ENCODE results near the gene GABRB2.
"Not testable (repeated sequence)": the region's sequence is repeated elsewhere in the genome, so short reads cannot be mapped to it uniquely, and the experiment has no call there.

Gene GABRB2

DNA sequence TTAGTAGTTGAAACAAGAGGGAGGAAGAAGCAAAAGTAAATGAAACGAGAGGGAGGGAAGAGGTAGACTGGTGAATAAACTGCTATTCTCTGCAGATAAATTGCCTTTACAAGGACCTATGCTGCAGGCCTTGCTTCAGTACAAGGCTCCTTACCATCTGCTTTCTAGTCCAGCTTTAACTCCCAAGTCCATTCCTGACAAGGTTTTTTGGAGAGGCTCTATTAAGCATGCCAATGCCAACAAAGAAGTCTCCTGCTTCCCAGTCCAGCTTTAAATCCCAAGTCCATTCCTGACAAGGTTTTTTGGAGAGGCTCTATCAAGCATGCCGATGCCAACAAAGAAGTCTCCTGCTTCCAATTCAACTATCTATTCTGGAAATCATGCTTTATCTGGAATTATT, 244.9 kb downstream of the GABRB2 start:
- no peaks in the 10 kb centered on the region for H3K9me3 ChIP-seq (ENCODE audit: insufficient read depth, low read length)
- no peak overlapping the region for H3K27ac ChIP-seq (ENCODE audit: low read depth, low read length)
- TF ChIP-seq, protein P1, sequence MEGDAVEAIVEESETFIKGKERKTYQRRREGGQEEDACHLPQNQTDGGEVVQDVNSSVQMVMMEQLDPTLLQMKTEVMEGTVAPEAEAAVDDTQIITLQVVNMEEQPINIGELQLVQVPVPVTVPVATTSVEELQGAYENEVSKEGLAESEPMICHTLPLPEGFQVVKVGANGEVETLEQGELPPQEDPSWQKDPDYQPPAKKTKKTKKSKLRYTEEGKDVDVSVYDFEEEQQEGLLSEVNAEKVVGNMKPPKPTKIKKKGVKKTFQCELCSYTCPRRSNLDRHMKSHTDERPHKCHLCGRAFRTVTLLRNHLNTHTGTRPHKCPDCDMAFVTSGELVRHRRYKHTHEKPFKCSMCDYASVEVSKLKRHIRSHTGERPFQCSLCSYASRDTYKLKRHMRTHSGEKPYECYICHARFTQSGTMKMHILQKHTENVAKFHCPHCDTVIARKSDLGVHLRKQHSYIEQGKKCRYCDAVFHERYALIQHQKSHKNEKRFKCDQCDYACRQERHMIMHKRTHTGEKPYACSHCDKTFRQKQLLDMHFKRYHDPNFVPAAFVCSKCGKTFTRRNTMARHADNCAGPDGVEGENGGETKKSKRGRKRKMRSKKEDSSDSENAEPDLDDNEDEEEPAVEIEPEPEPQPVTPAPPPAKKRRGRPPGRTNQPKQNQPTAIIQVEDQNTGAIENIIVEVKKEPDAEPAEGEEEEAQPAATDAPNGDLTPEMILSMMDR (IDR thresholded peaks at IDR 0.05; ENCODE audit: insufficient read depth, low read length, poor library complexity, severe bottlenecking) = no peak
- no peak for TF ChIP-seq EZH2phosphoT487 (conservative IDR thresholded peaks at IDR 0.05; ENCODE audit: low read length)
- H3K9me2 ChIP-seq (replicated peaks; ENCODE audit: insufficient read depth, low read length) = no peaks in the 10 kb centered on the region
- H3K27me3 ChIP-seq (ENCODE audit: low read length) = no peaks in the 10 kb centered on the region
- no peaks in the 10 kb centered on the region for H4K20me1 ChIP-seq (ENCODE audit: low read depth, low read length)
- no peaks in the 10 kb centered on the region for H3F3A ChIP-seq (ENCODE audit: insufficient read depth)
- no peaks in the 10 kb centered on the region for H3K36me3 ChIP-seq (ENCODE audit: low read length)
- no peak overlapping the region for H2AFZ ChIP-seq (ENCODE audit: low read depth, low read length, severe bottlenecking)
- H3K9ac ChIP-seq (ENCODE audit: low read length) = no peak overlapping the region
- no peaks in the 10 kb centered on the region for H3K79me2 ChIP-seq (ENCODE audit: insufficient read depth, low read length)
- no peak overlapping the region for H3K4me3 ChIP-seq (ENCODE audit: insufficient read depth, low read length, poor library complexity, severe bottlenecking)
- H3K4me2 ChIP-seq (ENCODE audit: low read depth, low read length, poor library complexity, severe bottlenecking) = no peak overlapping the region

DNA sequence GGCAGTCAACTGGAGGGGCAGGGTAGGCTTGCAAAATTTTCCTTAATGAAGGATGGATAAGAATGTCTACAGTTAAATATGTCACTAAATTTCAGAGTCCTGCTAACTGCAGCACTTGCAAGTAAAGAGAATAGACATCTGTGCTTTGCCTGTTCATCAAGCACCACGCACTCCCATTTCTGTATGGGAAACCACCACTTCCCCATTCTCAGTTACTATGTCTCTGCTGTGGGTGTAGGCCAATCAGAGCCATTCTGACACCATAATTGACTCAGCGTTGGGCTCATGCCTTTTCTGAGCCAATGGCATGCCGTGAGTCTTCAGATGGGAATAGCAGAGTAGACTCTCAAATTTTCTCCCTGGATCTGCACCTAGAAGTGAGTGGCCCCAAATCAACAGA, 247.5 kb downstream of the GABRB2 start:
- Histone ChIP-seq H3K9ac (ENCODE audit: low read length) (no peak overlapping the region), H3K27me3 (ENCODE audit: low read length) (no peaks in the 10 kb centered on the region), H3K27ac (ENCODE audit: low read depth, low read length) (no peak overlapping the region), H2AFZ (ENCODE audit: low read depth, low read length, severe bottlenecking) (no peak overlapping the region), H4K20me1 (ENCODE audit: low read depth, low read length) (no peaks in the 10 kb centered on the region), H3K4me3 (ENCODE audit: insufficient read depth, low read length, poor library complexity, severe bottlenecking) (no peak overlapping the region), H3F3A (ENCODE audit: insufficient read depth) (no peaks in the 10 kb centered on the region), H3K4me2 (ENCODE audit: low read depth, low read length, poor library complexity, severe bottlenecking) (no peak overlapping the region), H3K79me2 (ENCODE audit: insufficient read depth, low read length) (no peaks in the 10 kb centered on the region), H3K9me2 (replicated peaks; ENCODE audit: insufficient read depth, low read length) (no peaks in the 10 kb centered on the region), H3K9me3 (ENCODE audit: insufficient read depth, low read length) (no peaks in the 10 kb centered on the region), H3K36me3 (ENCODE audit: low read length) (no peaks in the 10 kb centered on the region)
- no peak for TF ChIP-seq EZH2phosphoT487 (conservative IDR thresholded peaks at IDR 0.05; ENCODE audit: low read length)
- TF ChIP-seq, protein P1 (IDR thresholded peaks at IDR 0.05; ENCODE audit: insufficient read depth, low read length, poor library complexity, severe bottlenecking) = no peak

DNA sequence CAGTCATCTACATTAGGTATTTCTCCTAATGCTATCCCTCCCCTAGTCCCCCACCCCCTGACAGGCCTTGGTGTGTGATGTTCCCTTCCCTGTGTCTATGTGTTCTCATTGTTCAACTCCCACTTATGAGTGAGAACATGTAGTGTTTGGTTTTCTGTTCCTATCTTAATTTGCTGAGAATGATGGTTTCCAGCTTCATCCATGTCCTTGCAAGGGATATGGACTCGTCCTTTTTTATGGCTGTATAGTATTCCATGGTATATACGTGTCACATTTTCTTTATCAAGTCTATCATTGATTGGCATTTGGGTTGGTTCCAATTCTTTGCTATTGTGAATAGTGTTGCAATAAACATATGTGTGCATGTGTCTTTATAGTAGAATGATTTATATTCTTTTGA, 249.1 kb downstream of the GABRB2 start:
- H3K9me3 ChIP-seq (ENCODE audit: insufficient read depth, low read length); H3K9me2 ChIP-seq (replicated peaks; ENCODE audit: insufficient read depth, low read length); H3K27ac ChIP-seq (ENCODE audit: low read depth, low read length); H3F3A ChIP-seq (ENCODE audit: insufficient read depth); H3K4me2 ChIP-seq (ENCODE audit: low read depth, low read length, poor library complexity, severe bottlenecking); H2AFZ ChIP-seq (ENCODE audit: low read depth, low read length, severe bottlenecking); H3K4me3 ChIP-seq (ENCODE audit: insufficient read depth, low read length, poor library complexity, severe bottlenecking); H3K36me3 ChIP-seq (ENCODE audit: low read length); H4K20me1 ChIP-seq (ENCODE audit: low read depth, low read length); H3K27me3 ChIP-seq (ENCODE audit: low read length); H3K79me2 ChIP-seq (ENCODE audit: insufficient read depth, low read length); H3K9ac ChIP-seq (ENCODE audit: low read length): not testable (repeated sequence)

DNA sequence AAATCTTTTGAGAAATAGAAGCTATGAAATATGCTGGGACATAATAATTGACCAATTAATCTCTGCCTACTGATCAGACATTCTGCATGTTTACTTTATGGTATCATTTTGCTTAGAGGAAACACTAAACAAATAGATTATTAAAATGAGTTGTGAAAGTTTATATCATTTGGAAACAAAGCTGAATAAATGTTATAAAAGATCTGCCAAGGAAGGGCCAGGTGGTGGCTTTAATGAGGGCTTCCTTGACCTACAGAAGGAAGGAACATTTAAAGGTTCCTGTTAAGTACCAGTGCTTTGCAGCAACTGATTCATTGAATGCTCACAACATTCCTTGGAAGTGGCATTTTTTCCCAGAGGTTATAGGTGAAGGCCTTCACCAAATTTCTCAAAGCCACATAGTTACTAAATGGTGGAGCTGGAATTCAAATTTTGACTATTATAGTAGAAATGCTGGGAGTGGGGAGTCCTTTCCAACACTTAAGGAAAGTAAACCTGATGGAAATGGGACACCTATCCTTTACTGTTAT, 250.7 kb downstream of the GABRB2 start:
- no peak overlapping the region for H3K4me2 ChIP-seq (ENCODE audit: low read depth, low read length, poor library complexity, severe bottlenecking)
- no peaks in the 10 kb centered on the region for H3F3A ChIP-seq (ENCODE audit: insufficient read depth)
- no peak overlapping the region for H3K9ac ChIP-seq (ENCODE audit: low read length)
- H4K20me1 ChIP-seq (ENCODE audit: low read depth, low read length) = no peaks in the 10 kb centered on the region
- H3K27me3 ChIP-seq (ENCODE audit: low read length) = no peaks in the 10 kb centered on the region
- no peaks in the 10 kb centered on the region for H3K9me3 ChIP-seq (ENCODE audit: insufficient read depth, low read length)
- H2AFZ ChIP-seq (ENCODE audit: low read depth, low read length, severe bottlenecking) = no peak overlapping the region
- no peaks in the 10 kb centered on the region for H3K79me2 ChIP-seq (ENCODE audit: insufficient read depth, low read length)
- no peak overlapping the region for H3K4me3 ChIP-seq (ENCODE audit: insufficient read depth, low read length, poor library complexity, severe bottlenecking)
- H3K36me3 ChIP-seq (ENCODE audit: low read length) = no peaks in the 10 kb centered on the region
- no peaks in the 10 kb centered on the region for H3K9me2 ChIP-seq (replicated peaks; ENCODE audit: insufficient read depth, low read length)
- H3K27ac ChIP-seq (ENCODE audit: low read depth, low read length) = no peak overlapping the region
- TF ChIP-seq EZH2phosphoT487 (conservative IDR thresholded peaks at IDR 0.05; ENCODE audit: low read length) = no peak
- TF ChIP-seq, protein P1 (IDR thresholded peaks at IDR 0.05; ENCODE audit: insufficient read depth, low read length, poor library complexity, severe bottlenecking) = no peak

Data from SU-DHL-6 (cell line).